SK-N-SH (cell line): ENCODE results near the gene SH3PXD2B. TPM values are rescaled to one million over a fixed set of nuclear protein-coding genes. Genes with fewer than 3 reads are reported as not detected.
"Not testable (repeated sequence)": the region's sequence is repeated elsewhere in the genome, so short reads cannot be mapped to it uniquely, and the experiment has no call there.

ENCODE experiments used
- CTCF ChIA-PET: fragments of 300-600, 350-600 bp; formaldehyde crosslinking; extraction: SDS; loops from one replicate; lab custom pipeline; 2021; lab: Yijun Ruan, JAX
- POLR2A ChIA-PET: fragments of 350-600 bp; sonication (Branson Sonifier 250); formaldehyde crosslinking; extraction: SDS; loops from one replicate; lab custom pipeline; 2020; ENCODE audit warnings: antibody characterized with exemption, inconsistent platforms; lab: Yijun Ruan, JAX
- DNase-seq: peaks from one replicate; pipeline ENCODE4 v3.0.0; 2012
- H2AFZ ChIP-seq: fragments of 200-600 bp; sonication (generic); 2 replicates; pipeline ENCODE4 v1.8.1; 2016; ENCODE audit warnings: antibody characterized with exemption, mild to moderate bottlenecking, low read depth
- H3F3A ChIP-seq: fragments of 200-600 bp; sonication (generic); replicated peaks from 2 replicates; pipeline ENCODE3; 2016; ENCODE audit warnings: antibody characterized with exemption, mild to moderate bottlenecking; ENCODE audit not compliant: insufficient read depth
- H3K27ac ChIP-seq, 2 experiments: fragments of 200-500 bp in 1 of 2; fragments of 200-600 bp in 1 of 2; sonication (Bioruptor generic) in 1 of 2; sonication (generic), shearing (Covaris generic) in 1 of 2; 2 replicates each; pipeline versions ENCODE4 v1.5.1 to v1.6.1; 2014 to 2016; ENCODE audit warnings: low read depth in 2 of 2, inconsistent platforms in 1 of 2, low read length in 1 of 2, mild to moderate bottlenecking in 1 of 2, mixed read lengths in 1 of 2
- H3K27me3 ChIP-seq: fragments of 200-600 bp; sonication (generic), shearing (Covaris generic); 2 replicates; pipeline ENCODE4 v1.6.1; 2016; ENCODE audit warnings: mixed run types; ENCODE audit not compliant: insufficient read depth
- H3K36me3 ChIP-seq, 2 experiments: fragments of 200-500 bp in 1 of 2; fragments of 200-600 bp in 1 of 2; sonication (Bioruptor generic) in 1 of 2; sonication (generic) in 1 of 2; replicated peaks in 1 of 2; 2 replicates each; pipeline versions ENCODE3 to v1.5.1; 2014 to 2016; ENCODE audit warnings: low read length in 1 of 2, mild to moderate bottlenecking in 1 of 2; ENCODE audit not compliant: insufficient read depth in 2 of 2, control insufficient read depth in 1 of 2
- H3K4me1 ChIP-seq, 2 experiments: fragments of 200-500 bp in 1 of 2; fragments of 200-600 bp in 1 of 2; sonication (Bioruptor generic) in 1 of 2; sonication (generic), shearing (Covaris generic) in 1 of 2; 2 replicates each; pipeline versions ENCODE4 v1.5.1 to v1.6.1; 2014 to 2016; ENCODE audit warnings: low read depth in 1 of 2, low read length in 1 of 2, mixed run types in 1 of 2; ENCODE audit not compliant: insufficient read depth in 2 of 2, control insufficient read depth in 1 of 2
- H3K4me2 ChIP-seq: fragments of 200-600 bp; sonication (generic), shearing (Covaris generic); 2 replicates; pipeline ENCODE4 v1.6.1; 2017; ENCODE audit warnings: mixed run types
- H3K4me3 ChIP-seq, 2 experiments: fragments of 200-500 bp in 1 of 2; fragments of 200-600 bp in 1 of 2; sonication (Bioruptor generic) in 1 of 2; sonication (generic), shearing (Covaris generic) in 1 of 2; 2 replicates each; pipeline versions ENCODE4 v1.5.1 to v1.8.1; 2014 to 2016; ENCODE audit warnings: low read depth in 2 of 2, inconsistent platforms in 1 of 2, low read length in 1 of 2, mild to moderate bottlenecking in 1 of 2, mixed read lengths in 1 of 2, moderate library complexity in 1 of 2
- H3K79me2 ChIP-seq: fragments of 200-600 bp; sonication (generic); 2 replicates; pipeline ENCODE4 v1.8.1; 2017; ENCODE audit warnings: mild to moderate bottlenecking; ENCODE audit not compliant: insufficient read depth
- H3K9ac ChIP-seq: fragments of 200-600 bp; sonication (generic); 2 replicates; pipeline ENCODE4 v1.6.1; 2017; ENCODE audit warnings: mixed run types
- H3K9me2 ChIP-seq: fragments of 200-600 bp; sonication (generic); 2 replicates; pipeline ENCODE4 v1.6.1; 2017; ENCODE audit warnings: mixed run types
- H3K9me3 ChIP-seq: fragments of 200-600 bp; sonication (generic); 2 replicates; pipeline ENCODE4 v1.6.1; 2017; ENCODE audit warnings: mixed run types, mild to moderate bottlenecking, moderate library complexity
- H4K20me1 ChIP-seq: fragments of 200-600 bp; sonication (generic); 2 replicates; pipeline ENCODE4 v1.6.1; 2017; ENCODE audit warnings: mild to moderate bottlenecking, mixed run types; ENCODE audit not compliant: insufficient read depth
- CHD2 ChIP-seq: fragments of 150-350 bp; IDR thresholded peaks from 2 replicates; pipeline ENCODE4 v1.6.1; 2018; ENCODE audit warnings: low read length; ENCODE audit not compliant: partially characterized antibody
- EP300 ChIP-seq, 2 experiments: IDR thresholded peaks; 2 replicates each; pipeline versions ENCODE4 v1.4.0 to v1.6.1; 2012; ENCODE audit warnings: borderline replicate concordance in 1 of 2, low read depth in 1 of 2, low read length in 1 of 2
- FOXM1 ChIP-seq: IDR thresholded peaks from 2 replicates; pipeline ENCODE4 v1.4.0; 2012; ENCODE audit warnings: low read depth, mild to moderate bottlenecking
- GABPA ChIP-seq: IDR thresholded peaks from 2 replicates; pipeline ENCODE4 v1.4.0; 2012; ENCODE audit warnings: low read depth, mild to moderate bottlenecking
- GATA2 ChIP-seq: sonication (generic); formaldehyde crosslinking; IDR thresholded peaks from 2 replicates; pipeline ENCODE4 v1.5.0; 2020; ENCODE audit warnings: mild to moderate bottlenecking, missing genetic modification reagents
- RAD21 ChIP-seq: IDR thresholded peaks from 2 replicates; pipeline ENCODE4 v1.6.1; 2012; ENCODE audit warnings: mild to moderate bottlenecking, low read length
- RCOR1 ChIP-seq: fragments of 150-350 bp; IDR thresholded peaks from 2 replicates; pipeline ENCODE4 v1.6.1; 2017; ENCODE audit warnings: antibody characterized with exemption, low read length
- REST ChIP-seq: IDR thresholded peaks from 2 replicates; pipeline ENCODE4 v1.6.1; 2012; ENCODE audit warnings: mild to moderate bottlenecking, low read depth, low read length, moderate library complexity
- SIN3A ChIP-seq: IDR thresholded peaks from 2 replicates; pipeline ENCODE4 v1.6.1; 2012; ENCODE audit warnings: low read depth, mild to moderate bottlenecking, low read length, moderate library complexity, borderline replicate concordance
- TAF1 ChIP-seq: IDR thresholded peaks from 2 replicates; pipeline ENCODE4 v1.6.1; 2012; ENCODE audit warnings: low read depth, mild to moderate bottlenecking, low read length, moderate library complexity, borderline replicate concordance
- TCF12 ChIP-seq: IDR thresholded peaks from 2 replicates; pipeline ENCODE4 v1.4.0; 2012
- WGBS: methylation state at CpG from one replicate; pipeline ENCODE4 v1.1.6; 2017; ENCODE audit warnings: low lambda C conversion rate; 5-methylcytosine and 5-hydroxymethylcytosine counted together
- polyA plus RNA-seq, 3 experiments: library from polyadenylated mRNA; depleted of rRNA; stranded (reverse); fragments of >200 nt; gene quantifications; 2 replicates each; pipeline ENCODE4 v1.2.3, GENCODE V29; 2012
- TF ChIP-seq, protein P1 (sequence below): IDR thresholded peaks from 2 replicates; pipeline ENCODE4 v1.4.0; 2012; ENCODE audit warnings: low read depth, borderline replicate concordance

SH3PXD2B gene
- polyA plus RNA-seq, 1 of the 3 experiments (the other 2 are of a cell fraction), result 15.0 TPM

DNA sequence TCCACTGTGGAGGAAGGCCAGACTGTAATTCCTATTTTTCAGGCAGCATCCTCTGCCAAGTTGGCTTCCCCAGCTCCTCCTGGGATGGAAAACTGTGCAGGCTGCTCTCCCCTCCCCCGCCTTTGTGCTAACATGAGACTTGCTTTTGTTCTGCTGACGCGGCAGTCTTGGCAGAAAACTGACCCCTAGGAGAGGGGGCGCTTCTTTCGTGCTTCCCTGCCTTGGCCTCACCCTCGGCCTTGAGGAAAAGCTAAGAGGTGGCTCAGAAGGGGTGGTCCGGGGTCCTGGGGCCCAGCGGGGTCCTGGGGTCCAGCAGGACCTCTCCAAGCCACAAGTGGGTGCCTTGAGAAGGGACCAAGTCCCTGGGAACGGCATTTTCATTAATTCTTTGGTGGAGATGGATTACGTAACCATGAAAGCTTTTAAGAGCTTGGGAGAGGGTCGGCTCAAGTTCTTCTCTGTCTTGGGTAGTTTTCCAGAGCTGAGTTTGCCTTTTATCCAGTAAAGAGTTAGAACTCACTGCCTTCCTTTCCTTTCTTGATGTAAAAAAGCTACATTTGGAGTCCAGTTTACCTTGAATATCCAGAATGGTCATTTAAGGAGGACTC, 51.0 kb downstream of the SH3PXD2B start:
- H3K36me3 ChIP-seq, result peaks cover 32 to 36% of the 10 kb centered on the region in 2 experiments
- no peaks in the 10 kb centered on the region for H3K9me2 ChIP-seq
- H3F3A ChIP-seq, result peaks cover 3% of the 10 kb centered on the region
- 97% methylated on average over 9 of the region's 11 CpGs for WGBS
- POLR2A ChIA-PET, result no interaction called here
- H3K27ac ChIP-seq, result no peak overlapping the region
- H3K4me3 ChIP-seq, result no peak overlapping the region
- TF ChIP-seq TAF1, result no peak
- no peak for TF ChIP-seq RCOR1
- TF ChIP-seq FOXM1, result no peak
- no peak for TF ChIP-seq GABPA
- no peak for TF ChIP-seq CHD2
- TF ChIP-seq, protein P1, sequence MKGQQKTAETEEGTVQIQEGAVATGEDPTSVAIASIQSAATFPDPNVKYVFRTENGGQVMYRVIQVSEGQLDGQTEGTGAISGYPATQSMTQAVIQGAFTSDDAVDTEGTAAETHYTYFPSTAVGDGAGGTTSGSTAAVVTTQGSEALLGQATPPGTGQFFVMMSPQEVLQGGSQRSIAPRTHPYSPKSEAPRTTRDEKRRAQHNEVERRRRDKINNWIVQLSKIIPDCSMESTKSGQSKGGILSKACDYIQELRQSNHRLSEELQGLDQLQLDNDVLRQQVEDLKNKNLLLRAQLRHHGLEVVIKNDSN, result no peak
- no peak for TF ChIP-seq SIN3A
- no peak for TF ChIP-seq REST
- TF ChIP-seq, all 33 proteins: peak for 0
- Histone ChIP-seq H3K79me2 (peaks cover 7% of the 10 kb centered on the region), H3K9ac (no peak overlapping the region), H4K20me1 (peaks cover 23% of the 10 kb centered on the region), H2AFZ (no peak overlapping the region), H3K9me3 (no peaks in the 10 kb centered on the region), H3K4me1 (peaks cover 3 to 11% of the 10 kb centered on the region in 2 experiments; a peak in 1 of 4 replicates), H3K4me2 (no peak overlapping the region), H3K27me3 (no peaks in the 10 kb centered on the region)
- DNase-seq, result no peak
- CTCF ChIA-PET, result interaction anchor here (0.7 to 2.0 kb wide), 3 partner anchors 10 to 48 kb away, joined by 3 to 5 read pairs (median 4); no protein-coding TSS in a partner anchor

DNA sequence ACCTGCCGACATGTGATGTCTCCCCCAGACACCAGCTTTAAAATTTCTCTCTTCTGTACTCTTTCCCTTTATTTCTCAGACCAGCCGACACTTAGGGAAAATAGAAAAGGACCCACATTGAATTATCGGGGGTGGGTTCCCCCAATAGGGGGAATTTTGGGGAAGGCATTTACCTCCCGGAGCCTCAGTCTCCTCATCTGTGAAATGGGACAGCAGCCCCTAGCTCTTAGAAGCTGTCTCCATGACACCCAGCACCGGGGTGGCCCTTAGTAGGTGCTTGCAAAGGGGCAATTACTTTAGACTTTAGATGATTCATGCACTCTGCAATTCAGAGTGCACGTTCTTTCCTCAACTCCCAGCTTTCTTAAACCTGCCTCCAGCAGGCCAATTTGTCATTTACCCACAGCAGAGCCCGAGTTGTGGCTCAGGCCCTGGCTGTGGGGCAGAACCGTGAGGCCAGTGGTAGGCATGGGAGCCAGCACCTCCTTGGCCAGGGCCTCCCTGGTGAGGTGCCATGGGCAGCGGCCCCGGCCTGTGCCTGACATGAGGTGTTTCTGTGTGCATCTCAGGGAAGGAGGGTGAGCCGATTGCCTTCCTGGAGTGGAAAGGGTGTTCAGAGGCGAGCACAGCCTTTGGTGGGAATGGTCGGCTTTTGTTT, 51.7 kb downstream of the SH3PXD2B start:
- Histone ChIP-seq H3K9me3 (no peaks in the 10 kb centered on the region), H3K9ac (no peak overlapping the region), H3K27ac (no peak overlapping the region), H3F3A (no peaks in the 10 kb centered on the region), H3K4me2 (no peak overlapping the region), H2AFZ (no peak overlapping the region), H3K4me1 (peaks cover 3 to 4% of the 10 kb centered on the region in 2 experiments; a peak in 1 of 4 replicates), H3K36me3 (peaks cover 32 to 42% of the 10 kb centered on the region in 2 experiments), H3K4me3 (no peak overlapping the region), H3K27me3 (no peaks in the 10 kb centered on the region), H4K20me1 (peaks cover 16% of the 10 kb centered on the region), H3K79me2 (peaks cover 7% of the 10 kb centered on the region), H3K9me2 (no peaks in the 10 kb centered on the region)
- no peak for TF ChIP-seq GATA2 (CRISPR knock-in tag)
- no peak for TF ChIP-seq GABPA
- TF ChIP-seq EP300 (IDR thresholded peaks at IDR 0.05; ENCODE audit: borderline replicate concordance in 1 of 2, low read depth in 1 of 2, low read length in 1 of 2), result no peak
- TF ChIP-seq, protein P1, result no peak
- no peak for TF ChIP-seq RCOR1
- TF ChIP-seq TCF12, result no peak
- no peak for TF ChIP-seq CHD2
- no peak for TF ChIP-seq RAD21
- POLR2A ChIA-PET, result no interaction called here
- CTCF ChIA-PET, result interaction anchor here (2.0 kb wide), 1 partner anchor 35 kb away, joined by 4 read pairs; no protein-coding TSS in a partner anchor
- 92% methylated on average over 13 of the region's 13 CpGs for WGBS
- no peak for DNase-seq

DNA sequence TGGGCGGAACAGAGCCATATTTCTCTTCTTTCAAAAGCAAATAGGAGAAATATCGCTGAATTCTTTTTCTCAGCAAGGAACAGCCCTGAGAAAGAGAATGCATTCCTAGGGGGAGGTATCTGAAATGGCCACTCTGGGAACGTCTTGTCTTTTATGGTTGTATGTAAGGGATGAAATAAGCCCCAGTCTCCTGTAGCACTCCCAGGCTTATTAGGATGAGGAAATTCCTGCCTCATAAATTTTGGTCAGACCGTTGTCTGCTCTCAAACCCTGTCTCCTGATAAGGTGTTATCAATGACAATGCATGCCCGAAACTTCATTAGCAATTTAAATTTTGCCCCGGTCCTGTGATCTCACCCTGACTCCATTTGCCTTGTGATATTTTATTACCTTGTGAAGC, 52.3 kb downstream of the SH3PXD2B start:
- H3K9me3 ChIP-seq, H3K9ac ChIP-seq, CTCF ChIA-PET, H2AFZ ChIP-seq, H3K27me3 ChIP-seq, H3K4me1 ChIP-seq, H3F3A ChIP-seq, H3K9me2 ChIP-seq, H3K4me2 ChIP-seq, H3K79me2 ChIP-seq, H3K27ac ChIP-seq, DNase-seq, POLR2A ChIA-PET, H3K4me3 ChIP-seq, H4K20me1 ChIP-seq: not testable (repeated sequence)
- H3K36me3 ChIP-seq, result peaks cover 32 to 48% of the 10 kb centered on the region in 2 experiments
- 99% methylated on average over 6 of the region's 6 CpGs for WGBS
